Measurements from ENCODE around the gene PTPRM.

Gene PTPRM

DNA sequence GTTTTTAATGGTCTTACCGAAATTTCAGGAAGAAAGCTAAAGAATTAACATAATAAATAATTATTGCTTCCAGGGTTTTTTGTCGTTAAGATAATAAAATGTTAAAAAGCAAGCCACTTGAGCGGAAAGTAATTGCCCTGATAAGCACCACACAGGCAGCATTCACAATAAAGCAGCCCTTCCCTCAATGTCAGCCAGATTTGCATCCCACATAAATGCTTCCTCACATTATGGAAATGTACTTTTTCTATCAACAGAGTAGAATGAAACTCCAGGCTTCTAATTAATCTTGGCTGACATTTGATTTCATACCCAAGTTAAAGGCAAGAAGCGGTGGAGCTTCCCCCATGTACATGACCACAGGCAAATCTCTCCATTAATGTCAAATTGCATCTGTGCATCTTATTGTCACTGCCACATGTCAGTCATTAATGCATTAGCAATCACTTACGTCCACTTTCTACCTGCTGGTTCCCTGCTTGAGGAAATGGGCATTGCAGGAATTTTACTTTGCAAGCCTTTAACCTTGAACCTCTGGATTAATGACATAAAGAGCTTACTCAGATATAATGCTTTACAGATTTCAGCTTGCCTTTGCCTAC, 26.2 kb downstream of the PTPRM start:
- TF ChIP-seq, protein P1, sequence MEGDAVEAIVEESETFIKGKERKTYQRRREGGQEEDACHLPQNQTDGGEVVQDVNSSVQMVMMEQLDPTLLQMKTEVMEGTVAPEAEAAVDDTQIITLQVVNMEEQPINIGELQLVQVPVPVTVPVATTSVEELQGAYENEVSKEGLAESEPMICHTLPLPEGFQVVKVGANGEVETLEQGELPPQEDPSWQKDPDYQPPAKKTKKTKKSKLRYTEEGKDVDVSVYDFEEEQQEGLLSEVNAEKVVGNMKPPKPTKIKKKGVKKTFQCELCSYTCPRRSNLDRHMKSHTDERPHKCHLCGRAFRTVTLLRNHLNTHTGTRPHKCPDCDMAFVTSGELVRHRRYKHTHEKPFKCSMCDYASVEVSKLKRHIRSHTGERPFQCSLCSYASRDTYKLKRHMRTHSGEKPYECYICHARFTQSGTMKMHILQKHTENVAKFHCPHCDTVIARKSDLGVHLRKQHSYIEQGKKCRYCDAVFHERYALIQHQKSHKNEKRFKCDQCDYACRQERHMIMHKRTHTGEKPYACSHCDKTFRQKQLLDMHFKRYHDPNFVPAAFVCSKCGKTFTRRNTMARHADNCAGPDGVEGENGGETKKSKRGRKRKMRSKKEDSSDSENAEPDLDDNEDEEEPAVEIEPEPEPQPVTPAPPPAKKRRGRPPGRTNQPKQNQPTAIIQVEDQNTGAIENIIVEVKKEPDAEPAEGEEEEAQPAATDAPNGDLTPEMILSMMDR (IDR thresholded peaks at IDR 0.05; ENCODE audit: low read depth, low read length) = no peak
- H3K4me3 ChIP-seq (ENCODE audit: low read depth, low read length) = no peak overlapping the region
- no peak for DNase-seq (ENCODE audit: low read depth, low spot score)
- in situ Hi-C loops (cut with HindIII; ENCODE audit: low sequenced_read_pairs) = no loop called here

DNA sequence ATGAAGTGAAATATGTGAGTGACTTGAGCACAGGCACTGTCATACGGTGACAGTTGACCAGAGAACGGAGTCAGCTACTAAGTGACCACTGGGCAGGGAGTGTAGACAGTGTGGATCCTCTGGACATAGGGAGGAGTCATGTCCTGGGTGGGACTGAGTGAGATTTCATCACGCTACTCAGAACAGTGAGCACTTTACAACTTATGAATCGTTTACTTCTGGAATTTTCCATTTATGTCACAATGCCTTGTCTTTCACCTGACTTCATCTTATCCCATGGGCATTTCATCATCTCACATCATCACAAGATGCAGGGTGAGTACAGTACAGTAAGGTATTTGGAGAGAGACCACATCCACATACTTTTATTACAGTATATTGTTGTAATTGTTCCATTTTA, 29.0 kb downstream of the PTPRM start:
- TF ChIP-seq, protein P1 (IDR thresholded peaks at IDR 0.05; ENCODE audit: low read depth, low read length) = no peak
- DNase-seq (ENCODE audit: low read depth, low spot score) = no peak
- no peak overlapping the region for H3K4me3 ChIP-seq (ENCODE audit: low read depth, low read length)
- in situ Hi-C loops (cut with HindIII; ENCODE audit: low sequenced_read_pairs) = no loop called here

DNA sequence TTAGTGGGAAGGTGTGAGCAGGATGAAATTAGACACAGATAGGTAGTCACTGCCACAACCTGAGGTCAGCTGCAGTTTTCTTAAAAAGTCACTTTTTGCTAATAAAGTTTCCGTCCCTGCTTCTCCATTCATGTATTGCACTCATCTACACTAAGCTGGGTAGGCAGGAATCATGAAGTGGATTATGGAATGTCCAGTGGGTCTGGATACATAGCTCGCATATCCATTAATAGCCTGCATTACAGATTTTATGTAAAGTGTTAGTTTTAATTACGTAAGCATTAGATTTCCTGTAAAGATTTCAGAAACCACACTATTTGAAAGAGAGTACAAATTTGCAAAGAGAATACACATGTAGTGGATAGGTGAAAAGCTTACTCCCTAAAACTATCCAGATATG, 30.4 kb downstream of the PTPRM start:
- H3K4me3 ChIP-seq (ENCODE audit: low read depth, low read length) = no peak overlapping the region
- TF ChIP-seq, protein P1 (IDR thresholded peaks at IDR 0.05; ENCODE audit: low read depth, low read length) = no peak
- in situ Hi-C loops (cut with HindIII; ENCODE audit: low sequenced_read_pairs) = no loop called here
- no peak for DNase-seq (ENCODE audit: low read depth, low spot score)

DNA sequence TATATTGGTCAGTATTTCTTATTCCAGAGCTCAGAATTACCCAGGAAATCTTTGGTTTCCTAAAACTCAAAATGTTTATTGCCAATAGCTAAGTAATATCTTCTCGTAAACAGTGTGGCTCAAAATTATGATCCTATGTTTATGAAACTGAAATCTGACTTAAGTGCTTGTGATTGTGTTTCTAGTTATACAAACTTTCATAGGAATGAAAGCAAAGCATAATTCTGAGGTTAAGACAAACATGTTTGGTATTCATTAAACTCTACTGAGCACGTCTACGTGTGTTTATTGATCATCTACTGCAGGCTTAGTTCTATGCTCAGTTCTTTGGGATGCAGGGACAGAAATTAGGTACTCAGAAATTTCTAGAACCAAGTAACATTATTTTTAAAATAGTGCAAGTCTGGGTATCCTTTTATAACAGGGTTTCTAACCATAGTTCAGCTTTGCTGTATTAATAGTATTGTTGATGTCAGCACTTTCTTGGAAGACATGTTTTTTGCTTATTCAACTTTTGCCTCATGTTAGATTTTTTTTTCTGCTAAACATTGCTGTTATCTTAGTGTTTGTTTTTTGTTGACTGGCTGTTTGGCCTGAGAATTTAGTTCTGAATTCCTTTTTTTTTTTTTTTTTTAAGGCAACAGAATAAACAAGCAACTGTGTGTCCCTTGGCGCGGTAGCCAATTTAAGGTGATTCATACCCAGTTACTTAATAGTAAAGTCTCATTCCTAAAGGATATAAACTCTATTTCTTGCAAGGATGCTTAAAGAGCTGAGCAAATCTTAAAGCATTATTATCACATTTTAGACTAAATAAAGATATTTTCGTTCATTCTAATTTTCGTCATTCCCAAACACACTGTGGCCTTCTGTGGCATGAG, 31.3 kb downstream of the PTPRM start:
- TF ChIP-seq, protein P1 (IDR thresholded peaks at IDR 0.05; ENCODE audit: low read depth, low read length) = no peak
- in situ Hi-C loops (cut with HindIII; ENCODE audit: low sequenced_read_pairs) = no loop called here
- no peak overlapping the region for H3K4me3 ChIP-seq (ENCODE audit: low read depth, low read length)
- DNase-seq (ENCODE audit: low read depth, low spot score) = peak; percentile 52

DNA sequence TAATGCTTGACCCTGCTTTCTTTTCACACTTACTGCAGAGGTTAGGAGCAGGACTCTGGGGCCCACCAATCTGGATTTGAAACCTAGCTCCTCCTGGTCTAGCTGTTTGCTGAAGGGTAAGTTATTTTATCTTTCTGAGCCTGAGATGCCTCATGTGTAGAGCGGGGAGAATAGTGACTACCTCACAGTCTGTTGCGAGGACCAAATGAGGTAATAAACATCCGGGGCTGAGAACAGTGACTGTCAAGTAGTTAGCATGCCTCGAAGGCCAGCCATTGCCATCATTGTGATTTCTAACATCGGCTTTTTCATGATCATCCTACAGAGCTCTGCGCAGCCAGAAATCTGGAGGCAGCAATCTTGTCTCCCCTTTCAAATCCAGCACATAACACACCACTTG, 32.9 kb downstream of the PTPRM start:
- TF ChIP-seq, protein P1 (IDR thresholded peaks at IDR 0.05; ENCODE audit: low read depth, low read length) = no peak
- in situ Hi-C loops (cut with HindIII; ENCODE audit: low sequenced_read_pairs) = no loop called here
- no peak overlapping the region for H3K4me3 ChIP-seq (ENCODE audit: low read depth, low read length)
- no peak for DNase-seq (ENCODE audit: low read depth, low spot score)

DNA sequence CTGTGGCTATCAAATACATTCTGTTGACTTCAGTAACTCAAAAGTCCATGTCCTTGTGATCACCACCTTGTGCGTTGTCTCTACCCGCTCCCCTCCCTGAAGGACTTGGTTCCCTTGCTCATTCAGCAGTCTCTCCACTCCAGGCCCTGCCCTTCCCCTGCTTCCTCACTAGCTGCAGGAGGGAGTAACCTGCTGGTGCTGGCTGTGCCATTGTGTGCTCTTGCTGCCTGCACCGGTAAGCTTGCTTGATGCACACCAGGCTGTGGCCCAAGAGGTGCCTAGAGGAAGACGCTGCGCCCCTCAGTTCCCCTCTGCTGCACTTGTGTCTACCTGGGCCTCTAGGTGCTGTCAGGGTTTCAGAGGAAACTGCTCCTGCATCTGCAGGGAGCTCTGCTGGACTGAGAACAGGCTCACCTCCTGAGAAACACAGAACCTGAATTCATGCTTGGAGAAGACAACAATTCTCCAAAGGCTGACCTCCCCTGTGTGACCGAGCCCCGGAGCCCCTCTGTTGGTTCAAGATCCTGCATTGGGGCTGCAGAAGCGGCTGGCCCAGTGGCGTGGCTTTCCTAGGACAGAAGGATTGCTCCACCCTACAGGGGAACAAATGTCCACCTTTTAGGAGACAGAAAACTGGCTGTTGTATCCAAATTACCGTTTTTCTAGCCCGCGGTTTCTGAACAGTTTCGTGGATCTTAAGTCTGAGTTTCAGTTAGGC, 33.6 kb downstream of the PTPRM start:
- TF ChIP-seq, protein P1 (IDR thresholded peaks at IDR 0.05; ENCODE audit: low read depth, low read length) = no peak
- DNase-seq (ENCODE audit: low read depth, low spot score) = no peak
- in situ Hi-C loops (cut with HindIII; ENCODE audit: low sequenced_read_pairs) = no loop called here
- no peak overlapping the region for H3K4me3 ChIP-seq (ENCODE audit: low read depth, low read length)
